Renal pelvis (tissue), 4 donors: ENCODE results near the gene MUTYH. TPM values are rescaled to one million over a fixed set of nuclear protein-coding genes. Genes with fewer than 3 reads are reported as not detected.

Source experiments
- DNase-seq: peaks from one replicate; pipeline ENCODE4 v3.0.0-alpha.2; 2013
- polyA plus RNA-seq, 3 donors: library from polyadenylated mRNA; unstranded; fragments of 120-200 nt; gene quantifications; one replicate each; pipeline ENCODE4 v1.2.1, GENCODE V29; 2013; ENCODE audit not compliant: insufficient read length in 3 of 3

MUTYH gene
- polyA plus RNA-seq, 3 donors: 28.2 to 40.1 (median 38.9) TPM

DNA sequence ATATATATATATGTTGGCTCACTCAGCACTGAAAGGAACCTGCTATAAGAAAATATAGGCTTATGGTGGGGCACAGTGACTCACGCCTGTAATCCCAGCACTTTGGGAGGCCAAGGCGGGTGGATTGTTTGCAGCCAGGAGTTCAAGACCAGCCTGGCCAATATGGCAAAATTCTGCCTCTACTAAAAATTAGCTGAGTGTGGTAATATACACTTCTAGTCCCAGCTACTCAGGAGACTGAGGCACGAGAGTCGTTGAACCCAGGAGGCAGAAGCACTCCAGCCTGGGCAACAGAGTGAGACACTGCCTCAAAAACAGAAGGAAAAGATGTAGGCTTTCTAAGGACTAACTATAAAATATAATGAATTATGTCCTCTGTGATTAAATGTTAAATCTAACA lies 14.6 kb upstream of the MUTYH start:
- DNase-seq: no peak

DNA sequence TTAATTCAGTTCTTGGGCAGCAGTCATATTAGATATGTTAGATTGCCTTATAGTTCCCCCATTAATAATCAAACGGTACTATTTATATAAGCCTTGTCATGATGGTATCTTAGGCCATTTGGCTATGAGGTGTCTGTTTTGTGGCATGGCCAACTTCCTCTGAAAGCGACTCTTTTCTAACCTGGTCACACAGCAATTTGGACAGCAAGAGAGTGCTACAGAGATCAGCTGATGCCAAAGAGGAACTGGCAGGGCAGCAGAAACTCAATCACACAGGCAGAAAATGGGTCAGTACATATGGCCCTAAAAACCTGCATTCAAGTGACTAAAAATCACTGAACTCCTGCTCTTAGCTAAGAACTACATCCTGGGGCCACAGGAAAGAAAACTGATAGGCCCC lies 13.4 kb upstream of the MUTYH start:
- DNase-seq: no peak

- no peak for DNase-seq
Measured at GRCh38 chr1:45351508-45351907, 11.3 kb upstream of the MUTYH start.

GRCh38 chr1:45348966-45349677 lies 8.9 kb upstream of the MUTYH start:
- DNase-seq: no peak

GRCh38 chr1:45348609-45348965 lies 8.3 kb upstream of the MUTYH start:
- DNase-seq: no peak

DNA sequence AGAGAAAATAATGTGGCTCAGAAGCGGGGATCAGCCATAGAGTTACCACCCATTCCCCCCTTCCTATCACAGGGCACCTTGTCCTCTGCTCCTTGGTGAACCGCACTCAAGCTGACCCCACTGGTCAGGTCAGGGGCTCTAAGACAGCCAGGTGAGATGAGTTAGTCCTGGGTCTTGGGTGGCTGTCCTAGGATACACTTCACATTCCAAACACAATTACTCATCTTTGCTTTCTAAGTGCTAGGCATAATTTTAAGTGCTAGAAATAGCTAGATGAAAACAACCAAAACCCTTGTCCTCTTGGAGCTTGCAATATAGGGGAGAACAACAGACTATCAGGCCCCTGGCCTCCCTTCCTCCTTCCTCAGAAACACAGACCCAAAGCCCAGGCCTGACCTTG lies 7.8 kb upstream of the MUTYH start:
- DNase-seq: no peak

GRCh38 chr1:45346473-45346872 lies 6.2 kb upstream of the MUTYH start:
- DNase-seq: no peak

- DNase-seq: no peak
Measured at GRCh38 chr1:45345014-45345413, 4.8 kb upstream of the MUTYH start.

DNA sequence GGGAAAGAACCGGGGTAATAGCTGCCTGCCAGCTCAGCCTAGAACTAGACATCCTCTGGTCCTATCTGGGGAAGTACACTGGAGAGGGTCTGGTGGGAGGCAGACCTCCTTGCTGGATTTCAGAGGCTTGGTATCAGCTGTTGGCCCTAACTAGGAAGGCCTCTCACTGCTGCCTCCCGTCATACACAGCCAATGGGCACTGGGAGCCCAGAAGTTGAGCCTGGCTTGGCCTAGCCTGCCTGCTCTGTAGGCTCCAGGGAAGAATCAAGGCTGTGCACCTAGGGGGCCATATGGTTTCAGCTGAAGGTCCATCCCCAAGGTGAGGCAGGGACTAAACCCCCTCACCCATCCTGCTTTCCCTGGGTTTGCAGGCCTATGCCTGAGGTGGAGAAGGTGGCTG lies 4.3 kb upstream of the MUTYH start:
- DNase-seq: no peak

DNA sequence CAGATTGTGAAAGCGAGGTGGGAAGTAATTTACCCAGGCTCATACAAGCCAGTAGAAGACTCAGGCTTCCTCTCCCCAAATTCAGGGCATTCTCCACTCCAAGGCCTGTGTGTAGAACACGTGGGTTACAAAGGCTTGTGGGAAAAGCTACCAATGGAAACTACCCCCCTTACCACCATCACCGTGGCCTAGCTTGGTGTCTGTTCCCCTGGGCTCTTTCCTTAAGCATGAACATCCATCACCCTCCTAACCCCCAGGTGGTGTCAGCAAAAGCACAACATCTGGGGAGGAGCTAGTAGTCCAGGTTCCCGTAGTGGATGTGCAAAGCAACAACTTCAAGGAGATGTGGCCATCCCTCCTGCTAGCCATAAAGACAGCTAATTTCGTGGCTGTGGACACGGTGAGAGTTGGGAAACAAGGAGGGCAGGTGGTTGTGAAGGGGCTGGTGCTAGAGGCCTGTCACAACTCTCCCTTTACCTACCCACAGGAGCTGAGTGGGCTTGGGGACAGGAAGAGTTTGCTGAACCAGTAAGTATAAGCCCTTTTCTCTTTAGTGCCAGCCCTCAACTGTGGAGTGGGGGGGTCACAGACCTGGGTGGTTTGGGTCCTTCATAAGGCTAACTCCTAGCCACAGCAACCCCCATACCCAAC lies 701 bp upstream of the MUTYH start:
- DNase-seq: no peak

GRCh38 chr1:45337630-45338325 lies 2.5 kb downstream of the MUTYH start:
- DNase-seq: no peak

- no peak for DNase-seq
Measured at GRCh38 chr1:45335855-45336324, 4.3 kb downstream of the MUTYH start.

- DNase-seq: no peak
Measured at GRCh38 chr1:45334308-45335245, 5.7 kb downstream of the MUTYH start.

GRCh38 chr1:45332346-45332720 lies 7.9 kb downstream of the MUTYH start:
- no peak for DNase-seq

DNA sequence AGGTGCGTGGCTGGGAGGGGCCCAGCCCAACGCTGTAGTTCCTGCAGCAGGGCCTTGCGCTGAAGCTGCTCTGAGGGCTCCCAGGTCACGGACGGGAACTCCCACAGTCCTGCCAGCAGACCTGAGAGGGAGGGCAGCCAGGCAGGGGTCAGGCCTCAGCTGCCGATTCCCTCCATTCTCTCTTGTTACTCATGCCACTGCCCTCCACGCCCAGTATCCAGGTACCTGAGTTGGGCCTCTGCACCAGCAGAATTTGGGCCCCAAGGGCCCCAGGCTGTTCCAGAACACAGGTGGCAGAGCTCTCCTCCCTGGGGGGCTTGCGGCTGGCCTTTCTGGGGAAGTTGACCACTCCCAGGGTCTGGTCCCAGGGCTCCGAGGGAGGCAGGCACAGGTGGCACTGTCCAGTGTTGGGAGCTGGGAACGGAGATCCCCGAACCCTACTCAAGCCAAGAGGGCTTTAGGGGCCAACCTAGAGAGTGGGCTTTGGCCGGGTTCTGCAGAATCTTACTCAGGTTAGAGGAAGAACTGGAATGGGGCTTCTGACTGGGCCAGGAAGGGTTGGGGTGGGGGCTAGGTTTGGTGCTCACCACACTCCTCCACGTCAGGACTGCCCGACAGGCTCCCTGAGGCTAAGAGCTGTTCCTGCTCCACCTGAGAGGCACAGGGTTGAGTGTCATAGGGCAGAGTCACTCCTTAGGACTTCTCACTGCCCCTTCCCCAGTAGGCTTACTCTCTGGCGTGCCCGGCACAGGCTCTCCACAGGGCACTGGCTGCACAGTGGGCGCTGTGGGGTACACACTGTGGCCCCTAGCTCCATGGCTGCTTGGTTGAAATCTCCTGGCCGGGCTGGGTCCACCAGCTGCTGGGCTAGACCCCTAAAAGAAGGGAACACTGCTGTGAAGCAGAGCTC lies 8.5 kb downstream of the MUTYH start:
- no peak for DNase-seq

DNA sequence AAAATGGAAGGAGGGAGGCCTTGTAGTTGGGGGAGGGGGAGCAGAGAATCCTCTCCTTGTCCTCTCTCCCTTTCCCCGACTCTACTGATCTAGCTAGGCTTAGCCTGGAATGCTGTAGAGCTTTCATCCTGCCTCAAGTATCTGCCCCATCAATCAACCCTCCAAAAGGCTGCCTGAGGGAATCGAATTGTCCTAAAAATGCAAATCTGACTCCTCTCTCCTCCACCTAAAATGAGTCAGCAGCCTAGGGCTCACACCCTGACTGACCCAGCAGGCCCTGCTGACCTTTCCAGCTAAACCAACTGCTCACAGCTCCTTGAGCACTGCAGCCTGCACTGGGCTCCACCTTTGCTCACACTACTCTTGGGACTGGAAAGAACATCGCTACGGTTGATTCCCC lies 10.8 kb downstream of the MUTYH start:
- no peak for DNase-seq

GRCh38 chr1:45328680-45329079 lies 11.6 kb downstream of the MUTYH start:
- no peak for DNase-seq

DNA sequence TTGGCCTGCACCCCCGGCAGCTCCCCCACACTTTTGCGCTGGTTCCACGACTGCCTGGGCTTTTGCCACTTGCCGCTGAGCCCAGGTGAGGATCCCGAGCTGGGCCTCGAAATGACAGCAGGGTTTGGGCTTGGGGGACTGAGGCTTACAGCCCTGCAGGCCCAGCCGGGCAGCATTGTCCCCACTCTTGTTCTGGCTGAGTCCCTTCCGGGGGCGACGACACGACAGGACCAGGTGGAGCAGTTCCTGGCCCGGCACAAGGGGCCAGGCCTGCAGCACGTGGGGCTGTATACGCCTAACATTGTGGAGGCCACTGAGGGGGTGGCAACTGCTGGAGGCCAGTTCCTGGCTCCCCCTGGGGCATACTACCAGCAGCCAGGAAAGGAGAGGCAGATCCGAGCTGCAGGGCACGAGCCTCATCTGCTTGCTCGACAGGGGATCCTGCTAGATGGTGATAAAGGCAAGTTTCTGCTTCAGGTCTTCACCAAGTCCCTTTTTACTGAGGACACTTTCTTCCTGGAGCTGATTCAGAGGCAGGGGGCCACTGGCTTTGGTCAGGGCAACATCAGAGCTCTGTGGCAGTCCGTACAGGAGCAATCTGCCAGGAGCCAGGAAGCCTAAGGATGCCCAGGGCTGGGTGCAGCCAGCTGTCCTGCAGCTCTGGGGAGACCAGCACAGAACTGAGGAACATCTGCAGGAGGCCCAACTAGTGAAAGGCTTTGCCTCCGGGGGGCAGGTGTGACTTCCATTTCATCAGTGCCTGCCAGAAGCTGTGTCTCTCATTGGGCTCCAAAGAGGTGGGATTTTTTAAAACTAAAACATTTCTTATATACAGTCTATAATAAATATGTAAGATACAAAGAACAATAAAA lies 12.4 kb downstream of the MUTYH start:
- DNase-seq: no peak

- DNase-seq: peak; percentile 88
Measured at GRCh38 chr1:45326627-45327623, 13.3 kb downstream of the MUTYH start, which contains the start of gene HPDL. Gene HPDL, plus strand, starts transcription at chr1:45326895. Its CDS starts 254 bp downstream, at chr1:45327149.
